Measurements from ENCODE around the gene TMED4.

DNA sequence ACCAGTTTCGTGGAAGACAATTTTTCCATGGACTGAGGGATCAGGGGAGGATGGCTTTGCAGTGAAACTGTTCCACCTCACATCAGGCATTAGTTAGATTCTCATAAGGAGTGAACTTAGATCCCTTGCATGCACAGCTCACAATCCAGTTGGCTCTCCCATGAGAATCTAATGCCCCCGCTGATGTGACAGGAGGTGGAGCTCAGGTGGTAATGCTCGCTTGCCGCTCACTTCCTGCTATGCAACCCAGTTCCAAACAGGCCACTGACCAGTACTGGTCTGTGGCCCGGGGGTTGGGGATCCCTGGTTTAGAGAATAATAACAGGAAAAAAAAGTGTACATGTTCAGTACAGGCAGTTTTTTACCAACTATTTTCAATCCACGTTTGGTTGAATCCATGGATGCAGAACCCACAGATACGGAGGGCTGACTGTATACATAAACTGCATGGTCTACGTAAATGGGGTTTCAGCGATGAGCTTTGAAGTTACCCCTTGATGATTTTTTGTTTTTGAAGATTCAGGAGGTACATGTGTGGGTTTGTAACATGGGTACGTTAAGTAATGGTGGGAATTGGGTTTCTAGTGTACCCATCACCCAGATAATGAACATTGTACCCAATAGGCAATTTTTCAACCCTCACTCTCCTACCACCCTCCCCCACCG is 48.9 kb upstream of the TMED4 start:
- TF ChIP-seq POLR2AphosphoS5 (IDR thresholded peaks at IDR 0.05; ENCODE audit: borderline replicate concordance, low read depth, low read length): no peak
- TF ChIP-seq EZH2 (IDR thresholded peaks at IDR 0.05): no peak
- TF ChIP-seq FOXP2 (optimal IDR thresholded peaks at IDR 0.05; ENCODE audit: control extremely low read depth, extremely low read length, insufficient read depth): no peak
